ENCODE results near the gene RAD9A. TPM values are rescaled to one million over a fixed set of nuclear protein-coding genes. Genes with fewer than 3 reads are reported as not detected.
"Not testable (repeated sequence)": the region's sequence is repeated elsewhere in the genome, so short reads cannot be mapped to it uniquely, and the experiment has no call there.

RAD9A gene
- total RNA-seq, 2 donors from 2014 or later = 6.2 to 9.0 TPM

GRCh38 chr11:67413266-67413849 is 21.6 kb downstream of the RAD9A start:
- ATAC-seq (no peak), DNase-seq (no peak)
- intact Hi-C loops (cut with DNase I) = no loop called here

GRCh38 chr11:67415501-67416304 is 23.9 kb downstream of the RAD9A start, which contains the start of gene CARNS1:
Gene CARNS1 (plus strand): TSS chr11:67415678. CDS start chr11:67416200, 522 bp downstream.
- ATAC-seq (peak in 1 of 2 donors; percentile 0), DNase-seq (no peak)
- intact Hi-C loops (cut with DNase I) = no loop called here

- DNase-seq = peak; percentile 73
- intact Hi-C loops (cut with DNase I) = no loop called here
Observed at GRCh38 chr11:67416416-67417335, 24.9 kb downstream of the RAD9A start.

GRCh38 chr11:67417425-67417824 is 25.6 kb downstream of the RAD9A start:
- ATAC-seq = no peak
- DNase-seq = no peak
- intact Hi-C loops (cut with DNase I) = no loop called here

More at GRCh38 chr11:67416416-67417335, 24.9 kb downstream of the RAD9A start:
- ATAC-seq = no peak

- ATAC-seq = peak in 1 of 2 donors; percentile 23
- no peak for DNase-seq
- intact Hi-C loops (cut with DNase I) = no loop called here
Observed at GRCh38 chr11:67418476-67419281, 26.9 kb downstream of the RAD9A start.

- no peak for DNase-seq
- intact Hi-C loops (cut with DNase I) = no loop called here
- no peak for ATAC-seq
Observed at GRCh38 chr11:67419325-67420049, 27.7 kb downstream of the RAD9A start.

- intact Hi-C loops (cut with DNase I) = no loop called here
Observed at GRCh38 chr11:67420147-67420645, 28.4 kb downstream of the RAD9A start.

GRCh38 chr11:67420646-67421429 is 29.1 kb downstream of the RAD9A start:
- ATAC-seq (peak; percentile 93 to 94), DNase-seq (peak; percentile 97)
- intact Hi-C loops (cut with DNase I) = no loop called here

More at GRCh38 chr11:67420147-67420645, 28.4 kb downstream of the RAD9A start:
- DNase-seq (no peak), ATAC-seq (no peak)

GRCh38 chr11:67421430-67422031 is 29.7 kb downstream of the RAD9A start:
- no peak for ATAC-seq
- DNase-seq = no peak
- intact Hi-C loops (cut with DNase I) = no loop called here

GRCh38 chr11:67422891-67423290 is 31.1 kb downstream of the RAD9A start:
- no peak for ATAC-seq
- DNase-seq = no peak
- intact Hi-C loops (cut with DNase I) = no loop called here

GRCh38 chr11:67423466-67423865 is 31.7 kb downstream of the RAD9A start:
- intact Hi-C loops (cut with DNase I) = no loop called here
- no peak for ATAC-seq
- DNase-seq = no peak

- intact Hi-C loops (cut with DNase I) = no loop called here
- no peak for DNase-seq
- ATAC-seq = no peak
Observed at GRCh38 chr11:67423891-67424613, 32.3 kb downstream of the RAD9A start.

GRCh38 chr11:67427364-67427859 is 35.6 kb downstream of the RAD9A start:
- intact Hi-C loops (cut with DNase I) = loop anchor here in 1 of 2 donors (5.0 kb wide), 1 partner anchor 35 kb away; no protein-coding TSS in a partner anchor
- not testable (repeated sequence) for DNase-seq, ATAC-seq

GRCh38 chr11:67428052-67429001 is 36.5 kb downstream of the RAD9A start, which contains the start of gene RPS6KB2:
Gene RPS6KB2 (plus strand): TSS chr11:67428494. CDS start chr11:67428546, 52 bp downstream.
- peak; percentile 92 to 94 for ATAC-seq
- DNase-seq = peak; percentile 98
- intact Hi-C loops (cut with DNase I) = loop anchor here in 1 of 2 donors (5.0 kb wide), 1 partner anchor 34 kb away; no protein-coding TSS in a partner anchor
